ENCODE measurements around the gene RASD2. TPM values are rescaled to one million over a fixed set of nuclear protein-coding genes. Genes with fewer than 3 reads are reported as not detected.
"Not testable (repeated sequence)": the region's sequence is repeated elsewhere in the genome, so short reads cannot be mapped to it uniquely, and the experiment has no call there.

Gene RASD2, protein sequence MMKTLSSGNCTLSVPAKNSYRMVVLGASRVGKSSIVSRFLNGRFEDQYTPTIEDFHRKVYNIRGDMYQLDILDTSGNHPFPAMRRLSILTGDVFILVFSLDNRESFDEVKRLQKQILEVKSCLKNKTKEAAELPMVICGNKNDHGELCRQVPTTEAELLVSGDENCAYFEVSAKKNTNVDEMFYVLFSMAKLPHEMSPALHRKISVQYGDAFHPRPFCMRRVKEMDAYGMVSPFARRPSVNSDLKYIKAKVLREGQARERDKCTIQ
- total RNA-seq: 1 to 10 TPM; 1.2 to 1.3 TPM
- under 1 TPM; 0.13 to 0.27 (median 0.16) TPM for polyA plus RNA-seq (ENCODE audit: insufficient read length in 6 of 6)
- long read RNA-seq, donor 1: 0 reads
- long read RNA-seq, donor 2: 0 reads
- long read RNA-seq, donor 3: 0 reads
- long read RNA-seq, donor 4: 0 reads
- long read RNA-seq, donor 5: 0 reads
- long read RNA-seq, donor 6: 0 reads
- long read RNA-seq, donor 7: 0 reads
- long read RNA-seq, donor 8: 0 reads
- long read RNA-seq, donor 9: 0 reads
- long read RNA-seq, donor 10: 0 reads
- long read RNA-seq, donor 11, partial matches to known transcripts: 0 of 4 reads
- long read RNA-seq, donor 11, other reads (novel, unspliced or antisense): 0 of 4 reads
- long read RNA-seq, donor 12: 0 reads

DNA sequence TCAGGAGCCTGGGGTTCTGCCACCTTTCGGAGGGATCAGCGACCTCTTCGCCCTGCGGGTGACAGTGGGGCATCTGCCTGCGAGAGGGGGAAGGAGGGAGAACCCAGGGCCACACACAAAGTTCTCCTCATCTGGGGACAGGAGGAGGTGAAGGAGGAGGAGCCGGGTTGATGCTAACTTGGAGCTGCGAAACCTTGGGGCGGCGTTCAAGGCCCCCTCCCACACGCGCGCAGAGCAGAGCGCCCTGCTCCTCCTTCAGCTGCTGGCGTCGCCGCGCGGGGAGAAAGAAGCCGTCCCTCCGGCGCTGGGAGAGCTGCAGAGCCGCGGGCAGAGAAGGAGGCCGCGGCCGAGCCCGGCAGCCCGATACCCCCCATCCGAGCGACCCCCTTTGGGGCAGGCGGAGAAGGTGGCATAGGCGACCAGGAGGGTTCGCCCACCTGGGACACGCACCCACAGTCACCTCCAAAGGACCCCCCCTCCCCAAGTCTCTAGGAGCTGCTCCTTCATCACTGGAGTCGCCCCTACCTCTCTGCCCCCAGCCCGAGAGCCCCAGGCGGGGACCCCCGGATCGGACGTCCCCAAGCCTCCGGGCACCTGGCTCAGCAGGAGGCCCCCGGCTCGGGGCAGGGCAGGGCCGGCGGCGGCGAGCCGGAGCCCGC is at the start of gene RASD2:
Gene RASD2, plus strand, starts transcription at position 237 of the 659 bp plus-strand sequence. CDS start 5,979 bp downstream, outside the sequence.
- Histone ChIP-seq H3K4me1 (peaks cover 8 to 24% of the 10 kb centered on the region in 2 donors), H3K27ac (no peak within 1 kb of the TSS), H3K27me3 (peaks cover 17 to 72% of the 10 kb centered on the region in 2 donors), H3K4me3 (peak within 1 kb of the TSS; percentile 32 to 48), H3K9me3 (no peaks in the 10 kb centered on the region), H3K36me3 (no peaks in the 10 kb centered on the region)
- intact Hi-C loops (cut with DNase I): no loop called here
- DNase-seq: peak in 1 of 4 donors; percentile 80
- peak; percentile 26 for ATAC-seq
- TF ChIP-seq, protein P1, sequence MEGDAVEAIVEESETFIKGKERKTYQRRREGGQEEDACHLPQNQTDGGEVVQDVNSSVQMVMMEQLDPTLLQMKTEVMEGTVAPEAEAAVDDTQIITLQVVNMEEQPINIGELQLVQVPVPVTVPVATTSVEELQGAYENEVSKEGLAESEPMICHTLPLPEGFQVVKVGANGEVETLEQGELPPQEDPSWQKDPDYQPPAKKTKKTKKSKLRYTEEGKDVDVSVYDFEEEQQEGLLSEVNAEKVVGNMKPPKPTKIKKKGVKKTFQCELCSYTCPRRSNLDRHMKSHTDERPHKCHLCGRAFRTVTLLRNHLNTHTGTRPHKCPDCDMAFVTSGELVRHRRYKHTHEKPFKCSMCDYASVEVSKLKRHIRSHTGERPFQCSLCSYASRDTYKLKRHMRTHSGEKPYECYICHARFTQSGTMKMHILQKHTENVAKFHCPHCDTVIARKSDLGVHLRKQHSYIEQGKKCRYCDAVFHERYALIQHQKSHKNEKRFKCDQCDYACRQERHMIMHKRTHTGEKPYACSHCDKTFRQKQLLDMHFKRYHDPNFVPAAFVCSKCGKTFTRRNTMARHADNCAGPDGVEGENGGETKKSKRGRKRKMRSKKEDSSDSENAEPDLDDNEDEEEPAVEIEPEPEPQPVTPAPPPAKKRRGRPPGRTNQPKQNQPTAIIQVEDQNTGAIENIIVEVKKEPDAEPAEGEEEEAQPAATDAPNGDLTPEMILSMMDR (IDR thresholded peaks at IDR 0.05): no peak

DNA sequence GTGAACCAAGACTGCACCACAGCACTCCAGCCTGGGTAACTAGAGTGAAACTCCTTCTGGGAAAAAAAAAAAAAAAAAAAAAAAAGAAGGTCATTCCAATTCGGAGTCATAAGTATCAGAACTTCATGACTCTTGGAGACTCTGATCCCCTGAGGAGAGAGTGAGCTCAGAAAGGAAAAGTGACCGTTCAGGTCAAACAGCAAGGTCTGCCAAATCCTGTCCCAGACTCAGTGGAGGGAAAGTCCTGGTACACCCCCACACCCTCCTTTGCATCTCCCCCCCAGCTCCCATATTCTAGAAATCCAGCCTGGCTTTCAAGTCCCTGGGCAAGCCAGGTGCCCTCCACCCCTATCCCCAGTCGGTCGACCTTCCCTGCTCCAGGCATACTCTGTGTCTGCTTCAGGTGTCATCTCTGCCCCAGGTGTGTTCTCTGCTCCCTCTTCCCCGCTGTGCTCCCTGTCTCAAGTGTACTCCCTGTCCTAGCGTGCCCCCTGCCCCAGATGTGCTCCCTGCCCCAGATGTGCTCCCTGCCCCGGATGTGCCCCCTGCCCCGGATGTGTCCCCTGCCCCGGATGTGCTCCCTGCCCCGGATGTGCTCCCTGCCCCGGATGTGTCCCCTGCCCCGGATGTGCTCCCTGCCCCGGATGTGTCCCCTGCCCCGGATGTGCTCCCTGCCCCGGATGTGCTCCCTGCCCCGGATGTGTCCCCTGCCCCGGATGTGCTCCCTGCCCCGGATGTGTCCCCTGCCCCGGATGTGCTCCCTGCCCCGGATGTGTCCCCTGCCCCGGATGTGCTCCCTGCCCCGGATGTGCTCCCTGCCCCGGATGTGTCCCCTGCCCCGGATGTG is 49.3 kb upstream of the RASD2 start:
- H3K4me1 ChIP-seq; H3K36me3 ChIP-seq; H3K4me3 ChIP-seq; H3K9me3 ChIP-seq; H3K27ac ChIP-seq; H3K27me3 ChIP-seq; intact Hi-C loops (cut with DNase I); ATAC-seq; DNase-seq: not testable (repeated sequence)

DNA sequence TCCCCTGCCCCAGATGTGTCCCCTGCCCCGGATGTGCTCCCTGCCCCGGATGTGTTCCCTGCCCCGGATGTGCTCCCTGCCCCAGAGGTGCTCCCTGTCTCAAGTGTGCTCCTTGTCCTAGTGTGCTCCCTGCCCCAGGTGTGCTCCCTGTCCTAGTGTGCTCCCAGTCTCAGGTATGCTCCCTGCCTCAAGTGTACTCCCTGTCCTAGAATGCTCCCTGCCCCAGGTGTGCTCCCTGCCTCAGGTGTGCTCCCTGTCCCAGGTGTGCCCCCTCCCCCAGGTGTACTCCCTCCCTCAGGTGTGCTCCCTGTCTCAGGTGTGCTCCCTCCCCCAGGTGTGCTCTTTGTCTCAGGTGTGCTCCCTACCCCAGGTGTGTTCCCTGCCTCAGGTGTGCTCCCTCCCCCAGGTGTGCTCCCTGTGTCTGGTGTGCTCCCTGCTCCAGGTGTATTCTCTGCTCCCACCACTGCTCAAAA is 48.7 kb upstream of the RASD2 start:
- intact Hi-C loops (cut with DNase I): no loop called here

DNA sequence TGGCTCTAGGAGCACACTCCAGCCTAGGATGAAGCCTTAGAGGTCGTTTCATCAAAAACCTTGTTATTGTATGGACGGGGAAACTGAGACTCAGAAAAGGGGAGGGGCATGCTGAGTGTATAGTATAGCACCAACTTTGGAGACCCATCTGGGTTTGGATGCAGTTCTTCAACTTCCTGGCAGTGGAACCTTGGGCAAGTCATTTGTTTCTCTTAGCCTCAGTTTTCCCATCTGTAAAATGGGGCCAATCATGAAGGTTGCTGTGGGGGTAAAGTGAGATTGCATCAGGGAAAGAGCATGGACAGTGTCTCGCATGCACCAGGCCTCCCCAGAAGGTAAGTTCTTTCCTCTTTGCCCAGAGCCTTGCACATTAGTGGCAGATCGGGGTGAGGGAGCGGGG is 47.6 kb upstream of the RASD2 start:
- no peak for ATAC-seq
- Histone ChIP-seq H3K36me3 (no peaks in the 10 kb centered on the region), H3K4me3 (no peak overlapping the region), H3K4me1 (no peaks in the 10 kb centered on the region), H3K27ac (no peak overlapping the region), H3K27me3 (no peaks in the 10 kb centered on the region), H3K9me3 (no peaks in the 10 kb centered on the region)
- no peak for DNase-seq
- TF ChIP-seq, protein P1 (IDR thresholded peaks at IDR 0.05): no peak
- intact Hi-C loops (cut with DNase I): no loop called here

More for the DNA sequence above, 48.7 kb upstream of the RASD2 start:
- Histone ChIP-seq H3K36me3 (no peaks in the 10 kb centered on the region), H3K27ac (no peak overlapping the region), H3K9me3 (no peaks in the 10 kb centered on the region), H3K4me1 (no peaks in the 10 kb centered on the region), H3K4me3 (no peak overlapping the region), H3K27me3 (no peaks in the 10 kb centered on the region)
- DNase-seq (no peak), ATAC-seq (no peak)
- TF ChIP-seq, protein P1 (IDR thresholded peaks at IDR 0.05): no peak

DNA sequence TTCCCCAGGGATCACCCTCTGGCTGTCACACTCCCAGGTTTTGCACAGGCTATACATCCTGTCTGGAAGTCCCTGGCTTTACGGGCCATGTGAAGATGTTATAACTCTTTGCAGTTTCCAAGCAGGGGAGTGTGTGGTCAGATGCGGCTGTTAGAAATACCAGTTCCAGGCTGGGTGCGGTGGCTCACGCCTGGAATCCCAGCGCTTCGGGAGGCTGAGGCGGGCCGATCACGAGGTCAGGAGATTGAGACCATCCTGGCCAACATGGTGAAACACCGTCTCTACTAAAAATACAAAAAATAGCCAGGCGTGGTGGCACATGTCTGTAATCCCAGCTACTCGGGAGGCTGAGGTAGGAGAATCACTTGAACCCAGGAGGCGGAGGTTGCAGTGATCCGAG is 44.9 kb upstream of the RASD2 start:
- ATAC-seq; H3K4me1 ChIP-seq; H3K9me3 ChIP-seq; DNase-seq; H3K36me3 ChIP-seq; H3K27ac ChIP-seq; intact Hi-C loops (cut with DNase I); H3K27me3 ChIP-seq; H3K4me3 ChIP-seq: not testable (repeated sequence)

Data from left lung (tissue), 14 donors.